GM19397 (cell line): Measurements from ENCODE around the gene SUSD1.
"Not testable (repeated sequence)": the region's sequence is repeated elsewhere in the genome, so short reads cannot be mapped to it uniquely, and the experiment has no call there.

Experiments
- ATAC-seq: cut with Tn5 transposase; IDR thresholded peaks from one replicate; pipeline ENCODE4 v1.9.1; 2021; ENCODE audit warnings: mild to moderate bottlenecking, moderate library complexity; ENCODE audit not compliant: unreplicated experiment

The SUSD1 gene

DNA sequence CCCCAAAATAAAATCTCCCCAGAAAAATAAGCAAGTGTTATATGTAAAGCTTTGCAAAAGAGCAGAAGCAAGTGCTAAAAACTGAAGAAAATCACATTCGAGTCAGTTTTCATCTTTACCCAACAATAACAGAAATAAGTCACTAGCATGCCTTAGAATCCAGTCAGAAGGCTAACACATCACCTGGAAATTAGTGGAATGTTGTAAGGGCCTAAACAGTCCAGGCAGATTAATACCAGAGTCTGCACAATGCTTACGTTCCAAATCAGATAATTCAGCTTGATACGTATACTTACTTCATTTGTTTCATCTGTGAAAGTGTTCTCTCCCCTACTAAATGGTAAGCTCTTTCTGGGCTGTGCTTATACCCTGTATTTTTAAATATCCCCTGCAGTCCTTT lies 42.7 kb downstream of the SUSD1 start:
- ATAC-seq = no peak

- no peak for ATAC-seq
These were observed 44.1 kb downstream of the SUSD1 start for GRCh38 chr9:112130997-112131396.

DNA sequence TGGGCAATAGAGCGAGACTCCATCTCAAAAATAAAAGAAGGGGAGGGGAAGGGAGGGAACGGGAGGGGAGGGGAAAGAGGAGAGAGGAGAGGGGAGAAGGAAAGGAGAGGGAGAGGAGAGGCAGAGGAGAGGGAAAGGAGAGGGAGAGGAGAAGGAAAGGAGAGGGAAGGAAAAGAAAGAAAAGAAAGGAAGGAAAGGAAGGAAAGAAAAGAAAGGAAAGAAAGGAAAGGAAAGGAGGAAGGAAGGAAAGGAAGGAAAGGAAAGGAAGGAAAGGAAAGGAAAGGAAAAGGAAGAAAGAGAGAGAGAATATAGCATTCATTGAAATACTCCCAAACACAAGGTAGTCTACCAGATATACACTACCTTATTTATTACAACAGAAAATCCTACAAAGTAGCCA lies 44.8 kb downstream of the SUSD1 start:
- ATAC-seq = no peak

- ATAC-seq = no peak
These were observed 45.9 kb downstream of the SUSD1 start for GRCh38 chr9:112129246-112129645.

- ATAC-seq = not testable (repeated sequence)
These were observed 46.7 kb downstream of the SUSD1 start for GRCh38 chr9:112128399-112128798.

DNA sequence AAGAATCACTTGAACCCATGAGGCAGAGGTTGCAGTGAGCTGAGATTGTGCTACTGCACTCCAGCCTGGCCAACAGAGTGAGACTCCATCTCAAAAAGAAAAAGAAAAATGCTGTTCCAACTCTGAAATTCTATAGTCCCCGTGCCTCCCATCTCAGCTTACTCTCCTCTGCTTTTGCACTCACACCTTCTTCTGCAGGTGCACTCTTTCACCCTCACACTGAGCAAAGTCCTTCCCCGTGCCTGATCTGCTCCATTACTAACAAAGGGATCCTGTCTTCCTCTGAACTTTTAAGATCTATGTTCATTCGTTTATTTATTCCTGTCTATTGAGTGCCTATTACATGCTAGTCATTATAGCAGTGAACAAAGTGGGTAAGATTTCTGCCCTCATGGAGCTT lies 47.8 kb downstream of the SUSD1 start:
- no peak for ATAC-seq

GRCh38 chr9:112125951-112126388 lies 49.1 kb downstream of the SUSD1 start:
- no peak for ATAC-seq

- ATAC-seq = no peak
These were observed 50.9 kb downstream of the SUSD1 start for GRCh38 chr9:112124156-112124555.

DNA sequence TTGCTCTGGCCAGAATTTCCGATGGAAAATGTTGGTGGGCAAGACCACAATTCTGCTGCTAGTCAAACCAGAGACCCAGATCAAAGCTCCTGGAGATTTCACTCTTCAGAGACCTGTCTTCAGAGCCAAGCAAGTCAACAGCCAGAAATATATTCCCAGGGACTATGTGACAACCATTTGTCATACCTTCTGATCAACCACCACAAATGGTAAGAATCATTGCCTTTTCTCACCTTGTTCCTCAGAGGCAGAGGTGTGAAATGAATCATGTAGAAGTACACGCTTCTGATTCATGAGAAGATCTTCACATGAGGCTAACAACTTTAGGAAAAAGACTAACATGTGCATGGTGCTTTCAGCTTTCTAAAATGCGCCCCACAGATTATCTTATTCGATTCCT lies 53.5 kb downstream of the SUSD1 start:
- no peak for ATAC-seq

GRCh38 chr9:112120439-112120925 lies 54.6 kb downstream of the SUSD1 start:
- no peak for ATAC-seq

DNA sequence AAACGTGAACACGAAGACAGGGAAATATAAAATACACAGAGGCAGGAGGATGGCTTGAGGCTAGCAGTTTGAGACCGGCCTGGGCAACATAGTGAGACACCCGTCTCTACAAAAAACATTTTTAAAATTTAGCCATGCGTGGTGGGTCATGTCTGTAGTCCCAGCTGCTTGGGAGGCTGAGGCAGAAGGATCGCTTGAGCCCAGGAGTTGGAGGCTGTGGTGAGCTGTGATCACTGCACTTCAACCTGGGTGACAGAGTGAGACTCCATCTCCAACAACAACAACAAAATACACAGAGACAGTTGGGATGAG lies 55.1 kb downstream of the SUSD1 start:
- ATAC-seq = no peak

DNA sequence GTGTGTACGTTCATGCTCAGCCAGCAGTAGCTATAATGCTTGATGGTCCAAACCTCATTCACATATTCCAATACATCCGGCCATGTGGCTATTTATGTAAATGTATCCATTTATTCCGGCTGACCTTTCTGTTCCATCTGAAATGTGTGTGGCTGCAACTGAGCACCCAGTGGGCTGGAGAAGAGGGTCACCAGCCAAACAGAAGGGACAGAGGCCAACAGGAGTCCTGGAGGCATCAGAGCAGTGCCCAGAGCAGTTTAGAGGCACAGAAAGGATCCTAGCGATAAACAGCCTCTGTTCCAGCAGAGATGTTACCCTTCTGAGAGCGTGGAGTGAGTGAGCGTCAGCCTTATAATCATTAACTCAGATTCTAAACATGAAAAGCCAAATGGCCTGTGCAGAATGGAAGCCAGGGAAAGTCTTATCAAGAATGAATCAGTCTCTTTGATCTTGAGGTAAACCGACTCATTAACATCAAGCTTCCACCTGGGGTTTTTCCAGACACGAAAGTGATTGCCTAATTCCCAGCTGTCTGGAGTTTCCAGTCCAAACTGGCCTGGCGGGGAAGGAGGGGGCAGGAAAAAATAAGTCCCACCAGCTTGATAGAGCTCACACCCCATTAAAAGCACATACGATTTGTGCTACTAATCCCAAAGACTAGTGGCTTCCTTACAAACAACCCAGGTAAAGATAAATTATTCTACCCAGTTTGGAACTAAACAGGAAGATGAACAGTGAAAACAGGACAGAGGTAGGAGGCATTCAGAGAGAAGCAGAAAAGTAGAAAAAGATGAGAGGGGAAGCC lies 55.7 kb downstream of the SUSD1 start:
- no peak for ATAC-seq

DNA sequence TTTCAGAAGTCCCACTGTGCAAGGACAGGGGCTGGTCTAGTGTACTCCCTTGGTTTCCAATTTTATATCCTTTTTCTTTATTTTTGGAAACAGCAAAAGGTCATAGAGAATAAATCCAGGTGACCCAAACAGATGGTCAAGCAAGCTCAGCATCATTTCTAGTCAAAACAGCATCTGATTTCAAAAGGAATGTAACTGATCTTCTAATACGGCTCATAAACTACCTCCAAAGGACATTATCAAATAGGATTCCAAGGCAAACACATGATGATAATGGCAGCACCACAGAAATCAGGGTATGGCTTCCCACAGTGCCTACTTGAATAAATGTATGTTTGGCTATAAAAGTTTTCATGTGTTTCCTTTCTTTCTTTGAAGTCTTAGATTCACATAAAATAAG lies 57.1 kb downstream of the SUSD1 start:
- no peak for ATAC-seq

GRCh38 chr9:112115970-112116753 lies 58.9 kb downstream of the SUSD1 start:
- no peak for ATAC-seq

GRCh38 chr9:112115109-112115508 lies 60.0 kb downstream of the SUSD1 start:
- no peak for ATAC-seq

- ATAC-seq = no peak
These were observed 62.0 kb downstream of the SUSD1 start for GRCh38 chr9:112112941-112113681.

DNA sequence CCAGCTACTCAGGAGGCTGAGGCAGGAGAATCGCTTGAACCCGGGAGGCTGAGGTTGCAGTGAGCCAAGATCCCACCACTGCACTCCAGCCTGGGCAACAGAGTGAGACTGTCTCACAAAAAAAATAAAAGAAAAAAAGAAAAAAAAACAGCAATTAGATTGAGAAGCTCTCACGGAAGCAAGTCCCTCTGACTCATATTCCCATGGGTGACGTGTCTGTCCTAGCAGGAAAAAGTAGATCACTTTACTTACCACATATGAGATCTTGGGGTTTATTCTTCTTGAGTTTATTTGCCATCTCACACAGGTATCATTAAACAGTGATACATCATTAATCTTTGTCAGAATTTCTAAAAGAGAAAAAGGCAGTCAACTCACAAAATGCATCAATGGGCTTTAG lies 62.6 kb downstream of the SUSD1 start:
- ATAC-seq = no peak

DNA sequence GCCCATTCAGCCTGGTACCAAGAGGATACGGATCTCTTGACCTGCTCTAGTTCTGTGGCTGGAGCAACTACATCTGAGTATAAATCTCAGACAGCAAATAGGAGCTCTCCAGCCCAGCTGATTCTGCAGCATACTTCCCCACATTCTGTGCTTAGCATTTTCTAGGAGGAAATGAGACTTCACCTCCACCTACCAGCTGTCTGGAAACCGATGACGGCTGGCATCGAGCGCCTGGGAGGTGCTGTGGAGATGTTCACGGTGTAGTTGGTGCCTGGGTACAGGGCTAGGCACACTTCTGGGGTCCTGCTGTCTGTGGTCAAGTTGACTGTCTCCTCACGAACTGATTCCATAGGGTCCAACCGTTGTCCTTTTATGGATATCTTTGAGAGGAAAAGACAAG lies 63.6 kb downstream of the SUSD1 start:
- ATAC-seq = no peak

DNA sequence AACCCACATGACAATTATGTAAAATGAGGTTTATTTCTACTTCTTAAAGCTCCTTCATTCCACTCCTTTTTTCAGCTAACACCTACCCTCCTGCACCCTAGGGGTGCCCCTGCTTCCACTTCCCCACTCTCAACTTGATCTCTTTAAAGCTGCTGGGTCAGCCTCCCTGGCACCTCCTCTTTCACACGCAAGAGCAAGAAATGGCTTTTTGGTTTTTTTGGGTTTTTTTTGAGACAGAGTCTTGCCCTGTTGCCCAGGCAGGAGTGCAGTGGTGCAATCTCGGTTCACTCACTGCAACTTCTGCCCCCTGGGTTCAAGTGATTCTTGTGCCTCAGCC lies 64.4 kb downstream of the SUSD1 start:
- ATAC-seq = no peak

- no peak for ATAC-seq
These were observed 64.9 kb downstream of the SUSD1 start for GRCh38 chr9:112110094-112110776.

GRCh38 chr9:112104901-112105300 lies 70.2 kb downstream of the SUSD1 start:
- no peak for ATAC-seq
